Sigmoid colon (tissue), 4 donors: ENCODE data around the gene VPS13A.

Experiments
- CTCF ChIP-seq, 4 experiments: fragments of 450-650 bp in 3 of 4; fragments of 200-600 bp in 1 of 4; IDR thresholded peaks; one replicate each; pipeline ENCODE4 v1.5.1; 2016 to 2019; ENCODE audit warnings: antibody characterized with exemption in 4 of 4, mild to moderate bottlenecking in 3 of 4, moderate library complexity in 2 of 4
- EP300 ChIP-seq, 4 donors: sonication (generic); formaldehyde crosslinking; IDR thresholded peaks; one replicate each; pipeline ENCODE4 v1.6.1; 2017; ENCODE audit warnings: antibody characterized with exemption in 4 of 4
- POLR2A ChIP-seq, 2 donors: fragments of 450-650 bp; IDR thresholded peaks; one replicate each; pipeline ENCODE4 v1.6.1; 2016; ENCODE audit warnings: antibody characterized with exemption in 2 of 2, mild to moderate bottlenecking in 2 of 2, moderate library complexity in 2 of 2
- POLR2AphosphoS5 ChIP-seq, 4 donors: sonication (generic); formaldehyde crosslinking; IDR thresholded peaks; one replicate each; pipeline ENCODE4 v1.6.1; 2017; ENCODE audit warnings: antibody characterized with exemption in 4 of 4

DNA sequence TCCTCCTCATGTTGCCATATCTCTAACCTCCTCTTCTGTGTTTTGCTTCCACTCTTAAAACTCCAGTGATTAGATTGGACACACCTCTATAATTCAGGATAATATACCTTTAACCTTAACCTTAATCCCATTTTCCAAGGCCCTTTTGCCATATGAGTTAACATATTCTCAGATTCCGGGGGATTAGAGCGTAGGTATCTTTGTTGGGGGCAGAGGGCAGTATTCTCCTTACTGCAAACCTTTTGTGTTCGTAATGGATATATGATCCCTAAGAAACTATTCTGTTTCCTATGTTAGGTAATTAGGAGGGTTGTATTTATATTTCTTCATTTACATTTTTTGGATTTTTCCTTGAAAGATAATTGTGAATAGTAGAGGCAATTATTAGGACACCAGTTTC, 99.5 kb downstream of the VPS13A start:
- TF ChIP-seq CTCF (IDR thresholded peaks at IDR 0.05) (no peak), POLR2A (IDR thresholded peaks at IDR 0.05) (no peak), POLR2AphosphoS5 (IDR thresholded peaks at IDR 0.05) (no peak), EP300 (IDR thresholded peaks at IDR 0.05) (no peak)
